Measurements from ENCODE around the gene LDLRAD1. TPM values are rescaled to one million over a fixed set of nuclear protein-coding genes. Genes with fewer than 3 reads are reported as not detected.
A peak's percentile ranks its signal among the peaks of the same experiment; 100 is the strongest.
"Not testable (repeated sequence)": the region's sequence is repeated elsewhere in the genome, so short reads cannot be mapped to it uniquely, and the experiment has no call there.

Gene LDLRAD1
- polyA plus RNA-seq, 12 donors: not detected

GRCh38 chr1:53994516-53994915 lies 23.5 kb downstream of the LDLRAD1 start:
- DNase-seq: not testable (repeated sequence)

DNA sequence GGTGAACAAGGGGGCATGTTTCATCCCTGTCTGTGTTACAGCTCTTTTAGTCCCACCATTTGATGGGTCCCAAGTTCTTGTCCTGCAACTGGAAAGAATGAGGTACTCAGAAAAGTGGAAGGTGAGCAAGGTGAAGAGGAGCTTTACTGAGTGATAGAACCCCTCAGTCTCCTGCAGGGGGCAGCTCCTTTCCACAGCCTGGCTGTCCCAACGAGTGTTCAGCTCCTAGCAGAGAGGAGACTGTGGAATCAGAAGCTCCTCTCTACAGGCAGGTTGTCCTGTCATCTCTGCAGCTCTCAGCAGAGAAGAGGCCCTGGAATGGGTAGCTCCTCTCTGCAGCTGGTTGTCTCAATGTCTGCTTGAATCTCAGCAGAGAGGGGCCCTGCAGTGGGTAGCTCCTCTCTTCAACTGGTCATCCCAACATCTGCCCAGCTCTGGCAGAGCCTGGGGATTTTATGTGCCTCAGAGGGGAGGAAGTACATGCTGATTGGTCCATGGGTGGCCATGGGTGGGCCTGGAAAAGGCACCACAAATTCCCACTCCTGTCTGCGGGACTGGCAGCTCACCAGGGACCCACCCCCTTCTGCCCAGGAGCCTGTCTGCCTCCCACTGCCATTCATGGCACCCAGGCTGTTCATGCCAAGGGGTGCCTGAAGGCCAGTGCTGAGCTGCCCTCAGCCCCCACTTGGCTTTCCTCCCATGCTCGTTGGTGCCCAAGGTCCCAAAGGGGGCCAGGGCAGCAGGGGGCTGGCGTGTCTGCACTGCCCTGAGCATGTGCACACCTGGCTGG lies 25.7 kb downstream of the LDLRAD1 start:
- no peak for DNase-seq

- no peak for DNase-seq
Measured at GRCh38 chr1:53987880-53988279, 30.1 kb downstream of the LDLRAD1 start.

DNA sequence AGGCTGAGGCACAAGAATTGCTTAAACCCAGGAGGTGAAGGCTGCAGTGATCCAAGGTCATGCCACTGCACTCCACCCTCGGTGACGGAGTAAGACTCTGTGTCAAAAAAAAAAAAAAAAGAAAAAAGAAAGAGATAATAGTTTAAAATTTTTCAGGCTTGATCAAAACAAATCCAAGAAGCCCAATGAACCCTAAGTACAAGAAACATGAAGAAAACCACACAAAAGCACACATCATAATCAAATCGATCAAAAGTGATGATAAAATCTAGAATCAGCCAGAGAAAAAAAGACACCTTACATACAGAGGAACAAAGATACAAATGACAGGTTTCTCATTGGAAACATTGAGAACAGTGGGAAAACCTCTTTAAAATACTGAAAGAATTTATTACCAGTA lies 31.5 kb downstream of the LDLRAD1 start:
- DNase-seq: no peak

GRCh38 chr1:53984726-53985125 lies 33.3 kb downstream of the LDLRAD1 start:
- DNase-seq: no peak

DNA sequence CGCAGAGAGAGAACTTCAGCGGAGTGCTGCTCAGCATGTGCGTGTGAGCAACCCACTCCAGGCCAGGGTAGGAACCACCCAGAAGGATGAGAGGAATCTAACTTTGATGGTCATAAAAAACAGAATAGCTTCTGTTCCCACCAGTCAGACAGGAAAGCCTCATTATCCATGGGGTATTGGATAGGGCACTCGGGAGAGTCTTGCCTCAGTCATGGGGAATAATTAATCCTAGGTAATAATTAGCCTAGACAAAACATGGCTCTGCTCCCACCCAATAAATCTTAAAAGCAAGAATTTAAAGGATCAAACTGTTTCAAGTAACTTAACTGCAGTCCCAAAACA lies 35.3 kb downstream of the LDLRAD1 start:
- no peak for DNase-seq

- peak; percentile 55 for DNase-seq
Measured at GRCh38 chr1:53982034-53982762, 35.8 kb downstream of the LDLRAD1 start.

DNA sequence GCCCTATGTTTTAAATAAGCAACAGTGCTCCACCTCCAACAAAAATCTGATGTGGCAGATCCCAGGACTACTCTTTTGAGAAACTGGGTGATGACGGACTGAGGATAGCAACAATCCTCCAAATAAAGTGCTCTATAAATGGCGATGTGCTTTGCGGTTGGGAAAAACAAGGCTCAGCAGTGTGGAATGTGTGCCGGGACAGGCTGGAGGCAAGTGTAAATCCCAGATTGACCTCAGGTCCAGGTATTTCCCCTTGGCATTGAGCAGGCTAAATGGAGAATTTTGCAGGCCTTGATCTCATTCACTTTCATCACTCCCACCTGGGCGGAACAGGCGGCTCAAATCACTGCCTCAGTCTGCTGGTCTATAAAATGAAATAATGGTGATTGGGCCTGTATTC lies 36.8 kb downstream of the LDLRAD1 start:
- no peak for DNase-seq

DNA sequence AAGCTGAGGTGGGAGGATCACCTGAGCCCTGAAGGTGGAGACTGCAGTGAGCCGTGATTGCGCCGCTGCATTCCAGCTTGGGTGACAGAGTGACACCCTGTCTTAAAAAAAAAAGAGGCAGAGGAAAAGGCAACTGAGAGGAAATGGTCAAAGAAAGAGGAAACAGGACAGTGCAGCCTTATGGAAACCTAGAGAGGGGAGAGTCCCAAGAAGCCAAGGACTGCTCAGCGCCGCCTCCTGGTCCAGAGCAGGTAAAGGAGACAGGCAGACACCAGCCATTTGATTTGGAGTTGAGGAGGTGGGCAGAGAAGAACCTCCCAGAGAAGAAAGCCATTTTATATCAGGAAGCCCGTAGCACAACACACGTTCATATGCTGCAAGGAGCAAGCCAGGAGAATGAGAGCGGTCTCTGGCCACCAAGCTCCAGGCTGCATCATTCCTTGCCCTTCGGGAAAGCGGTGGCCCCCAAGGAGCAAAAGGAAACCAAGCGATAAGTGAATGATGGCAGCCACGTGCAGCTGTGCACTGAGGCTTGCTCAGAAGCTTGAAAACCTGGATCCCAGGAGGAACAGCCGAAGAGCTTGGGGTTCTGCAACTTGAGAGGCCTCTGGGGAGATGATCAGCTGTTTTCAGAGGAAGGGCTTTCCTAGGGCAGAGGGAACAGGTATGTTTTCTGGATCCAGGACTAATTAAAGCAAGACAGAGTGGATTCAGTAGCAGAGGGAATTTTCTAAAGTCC lies 38.1 kb downstream of the LDLRAD1 start:
- DNase-seq: no peak

DNA sequence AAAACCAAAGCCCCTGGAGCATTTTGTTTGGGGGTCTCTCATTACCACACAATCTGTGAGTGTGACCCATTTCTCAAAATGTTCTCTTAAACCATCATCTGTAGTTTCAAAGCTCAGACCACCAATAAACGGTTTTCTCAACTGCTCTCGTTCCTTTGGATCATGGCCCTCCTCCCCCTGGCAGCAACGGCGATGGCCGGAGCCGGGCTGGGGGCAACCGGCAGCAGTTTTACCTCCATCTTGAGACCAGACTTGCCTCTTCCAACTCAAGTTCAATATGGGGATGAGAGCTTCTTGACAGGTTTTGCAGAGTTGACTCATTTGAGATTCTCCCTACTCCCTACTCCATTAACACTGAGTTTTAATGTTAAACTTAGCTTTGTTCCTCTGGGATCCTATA lies 42.1 kb downstream of the LDLRAD1 start:
- no peak for DNase-seq

- DNase-seq: no peak
Measured at GRCh38 chr1:53971718-53972117, 46.3 kb downstream of the LDLRAD1 start.

- not testable (repeated sequence) for DNase-seq
Measured at GRCh38 chr1:53969323-53969722, 48.7 kb downstream of the LDLRAD1 start.

DNA sequence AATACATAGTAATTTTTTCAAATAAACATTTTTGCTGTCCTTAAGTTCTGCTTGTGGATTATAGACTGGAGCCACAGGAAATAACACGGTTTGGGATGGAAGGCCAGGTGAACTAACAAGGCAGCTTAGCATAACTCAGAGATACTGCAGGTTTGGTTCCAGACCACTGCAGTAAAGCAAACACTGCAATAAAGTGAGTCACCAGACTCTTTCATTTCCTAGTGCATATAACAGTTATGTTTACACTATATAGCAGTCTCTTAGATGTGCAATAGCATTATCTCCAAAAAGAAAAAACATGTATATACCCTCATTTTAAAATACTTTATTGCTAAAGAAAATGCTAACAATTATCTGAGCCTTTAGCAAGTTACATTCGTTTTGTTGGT lies 49.9 kb downstream of the LDLRAD1 start:
- DNase-seq: no peak

DNA sequence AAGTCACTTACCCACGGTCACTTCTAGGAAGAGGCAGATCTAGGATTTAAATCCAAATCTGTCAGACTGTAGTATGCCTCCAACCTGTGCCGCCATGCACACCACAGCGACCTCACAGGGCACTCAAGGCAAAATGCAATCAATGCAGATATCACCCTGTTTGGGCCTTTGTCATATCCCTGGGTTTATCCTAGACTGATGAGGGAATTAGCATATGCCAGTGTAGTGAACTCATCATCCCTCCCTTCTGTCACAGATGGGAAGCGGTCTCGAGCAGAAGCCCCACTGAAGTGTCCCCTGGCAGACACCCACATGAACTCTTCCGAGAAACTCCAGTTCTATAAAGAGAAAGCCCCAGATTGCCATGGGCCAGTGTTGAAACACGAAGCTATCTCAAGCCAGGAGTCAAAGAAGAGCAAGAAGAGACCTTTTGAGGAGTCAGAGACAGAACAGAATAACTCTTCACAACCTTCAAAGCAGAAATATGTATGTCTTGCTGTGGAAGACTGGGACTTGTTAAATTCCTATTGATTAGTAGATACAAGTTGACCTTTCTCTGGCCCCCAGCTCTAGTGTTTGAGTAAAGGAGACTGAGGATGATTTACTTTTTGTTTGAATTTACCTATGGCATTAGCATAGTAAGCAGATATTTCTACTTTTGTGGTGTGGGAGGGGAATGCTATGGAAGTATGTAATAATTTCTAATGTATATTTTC lies 50.4 kb downstream of the LDLRAD1 start:
- DNase-seq: no peak

DNA sequence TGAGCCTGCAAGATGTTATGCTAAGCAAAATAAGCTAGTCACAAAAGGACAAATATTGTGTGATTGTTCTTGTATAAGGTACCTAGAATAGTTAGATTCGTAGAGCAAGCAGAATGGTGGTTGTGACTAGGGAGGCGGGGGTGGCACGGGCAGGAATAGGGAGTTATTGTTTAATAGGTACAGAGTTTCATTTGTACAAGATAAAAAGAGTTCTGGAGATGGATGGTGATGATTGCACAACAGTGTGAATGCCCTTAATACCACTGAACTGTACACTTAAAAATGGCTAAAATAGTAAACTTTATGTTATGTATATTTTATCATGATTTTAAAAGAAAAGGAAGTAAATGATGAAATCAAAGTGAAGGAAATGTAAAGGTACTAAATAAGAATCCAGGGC lies 51.2 kb downstream of the LDLRAD1 start:
- no peak for DNase-seq

DNA sequence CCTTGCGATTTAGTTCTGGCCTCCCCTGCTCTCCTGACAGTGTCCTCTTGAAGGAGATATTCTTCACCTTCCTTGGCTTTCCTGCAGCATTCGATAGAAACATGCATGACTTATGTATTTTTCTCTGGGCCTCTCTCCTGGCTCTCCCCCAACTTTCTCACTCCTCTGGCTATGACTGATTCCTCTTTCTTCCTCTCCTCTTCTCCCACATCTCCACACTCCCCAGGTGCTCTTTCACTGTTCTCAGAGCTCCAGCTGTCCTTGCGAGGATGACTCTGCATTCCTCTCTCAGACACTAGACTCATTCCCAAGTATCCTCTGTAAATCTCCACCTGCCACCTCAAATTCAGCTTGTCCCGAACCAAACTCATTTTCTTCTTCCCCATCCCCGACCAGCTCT lies 53.9 kb downstream of the LDLRAD1 start:
- no peak for DNase-seq

- DNase-seq: no peak
Measured at GRCh38 chr1:53963460-53963859, 54.5 kb downstream of the LDLRAD1 start.

- no peak for DNase-seq
Measured at GRCh38 chr1:53962395-53962794, 55.6 kb downstream of the LDLRAD1 start.

DNA sequence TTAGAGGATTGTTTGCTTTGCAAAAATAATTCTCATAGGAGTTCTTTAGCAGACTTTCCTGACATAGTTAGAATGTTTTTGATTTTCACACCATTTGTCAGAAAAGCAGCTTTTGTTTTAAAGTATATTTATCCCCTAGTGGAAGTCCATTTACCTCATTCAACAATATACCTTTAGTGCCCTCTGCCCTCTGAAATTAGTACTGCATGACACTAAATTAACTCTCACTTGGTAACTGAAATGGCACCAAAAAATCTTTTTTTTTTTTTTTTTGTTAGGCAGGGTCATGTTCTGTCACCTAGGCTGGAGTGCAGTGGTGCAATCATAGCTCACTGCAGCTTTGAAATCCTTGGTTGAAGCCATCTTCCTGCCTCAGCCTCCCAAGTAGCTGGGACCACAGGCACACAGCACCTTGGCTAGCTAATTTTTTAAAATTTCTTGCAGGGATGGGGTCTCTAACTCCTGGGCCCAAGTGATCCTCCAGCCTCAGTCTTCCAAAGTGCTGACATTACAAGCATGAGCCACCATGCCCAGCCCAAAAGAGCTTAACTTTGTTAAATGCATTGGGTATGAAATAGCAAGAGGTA lies 58.2 kb downstream of the LDLRAD1 start:
- DNase-seq: no peak
